RWPE2 (cell line): ENCODE results near the gene CHPF.

Experiments
- ATAC-seq: fragments of 200-7000 bp; cut with Tn5 transposase; 3 replicates; pipeline ENCODE4 v1.9.1; 2021; ENCODE audit warnings: low read depth
- DNase-seq: peaks from one replicate; pipeline ENCODE4 v3.0.0-alpha.2; 2020; ENCODE audit warnings: low spot score
- H3K27ac ChIP-seq: fragments of 450-650 bp; 2 replicates; pipeline ENCODE4 v1.5.1; 2017; ENCODE audit warnings: mild to moderate bottlenecking; ENCODE audit not compliant: poor library complexity, severe bottlenecking
- H3K27me3 ChIP-seq: fragments of 250-450 bp; sonication (Bioruptor Pico); 2 replicates; pipeline ENCODE4 v1.5.1; 2021; ENCODE audit warnings: mild to moderate bottlenecking, moderate library complexity; ENCODE audit not compliant: insufficient read depth, poor library complexity, severe bottlenecking
- H3K36me3 ChIP-seq: fragments of 250-450 bp; sonication (Bioruptor Pico); 2 replicates; pipeline ENCODE4 v1.5.1; 2020; ENCODE audit warnings: low read depth, mild to moderate bottlenecking, moderate library complexity
- H3K4me1 ChIP-seq: fragments of 250-450 bp; sonication (Bioruptor Pico); 2 replicates; pipeline ENCODE4 v1.5.1; 2021; ENCODE audit warnings: mild to moderate bottlenecking, moderate library complexity; ENCODE audit not compliant: insufficient read depth, poor library complexity, severe bottlenecking
- H3K4me3 ChIP-seq: fragments of 250-450 bp; sonication (Bioruptor Pico); 2 replicates; pipeline ENCODE4 v1.5.1; 2021; ENCODE audit warnings: mild to moderate bottlenecking, moderate library complexity; ENCODE audit not compliant: severe bottlenecking
- H3K9me3 ChIP-seq: fragments of 250-450 bp; sonication (Bioruptor Pico); 2 replicates; pipeline ENCODE4 v1.5.1; 2021; ENCODE audit warnings: mild to moderate bottlenecking, moderate library complexity; ENCODE audit not compliant: severe bottlenecking
- CTCF ChIP-seq: fragments of 450-650 bp; IDR thresholded peaks from one replicate; pipeline ENCODE4 v1.5.1; 2017; ENCODE audit warnings: mild to moderate bottlenecking, moderate library complexity; ENCODE audit not compliant: poor library complexity, severe bottlenecking

The CHPF gene

GRCh38 chr2:219514196-219514761, 29.3 kb downstream of the CHPF start, which contains the start of gene ASIC4:
Gene ASIC4 (plus strand): TSS chr2:219514482. CDS start chr2:219514725, 243 bp downstream.
- H3K27ac ChIP-seq, result no peak within 1 kb of the TSS
- peaks cover 60% of the 10 kb centered on the region for H3K27me3 ChIP-seq
- H3K4me1 ChIP-seq, result no peaks in the 10 kb centered on the region
- no peak within 1 kb of the TSS for H3K4me3 ChIP-seq
- H3K9me3 ChIP-seq, result no peaks in the 10 kb centered on the region
- ATAC-seq (no peak), DNase-seq (no peak)
- no peak for TF ChIP-seq CTCF
- no peaks in the 10 kb centered on the region for H3K36me3 ChIP-seq

- Histone ChIP-seq H3K27me3 (peaks cover 60% of the 10 kb centered on the region), H3K9me3 (no peaks in the 10 kb centered on the region), H3K27ac (no peak overlapping the region), H3K4me1 (no peaks in the 10 kb centered on the region), H3K4me3 (no peak overlapping the region), H3K36me3 (no peaks in the 10 kb centered on the region)
- ATAC-seq, result no peak
- no peak for TF ChIP-seq CTCF
- no peak for DNase-seq
Observed at GRCh38 chr2:219513787-219514186, 29.8 kb downstream of the CHPF start.

- Histone ChIP-seq H3K4me3 (no peak overlapping the region), H3K27me3 (peaks cover 60% of the 10 kb centered on the region), H3K36me3 (no peaks in the 10 kb centered on the region), H3K9me3 (no peaks in the 10 kb centered on the region), H3K27ac (no peak overlapping the region), H3K4me1 (no peaks in the 10 kb centered on the region)
- DNase-seq (no peak), ATAC-seq (no peak)
- TF ChIP-seq CTCF, result no peak
Observed at GRCh38 chr2:219512524-219513216, 30.9 kb downstream of the CHPF start.

GRCh38 chr2:219511547-219512325, 31.9 kb downstream of the CHPF start:
- no peaks in the 10 kb centered on the region for H3K36me3 ChIP-seq
- peaks cover 60% of the 10 kb centered on the region for H3K27me3 ChIP-seq
- no peak overlapping the region for H3K4me3 ChIP-seq
- DNase-seq (no peak), ATAC-seq (no peak)
- no peak for TF ChIP-seq CTCF
- H3K4me1 ChIP-seq, result no peaks in the 10 kb centered on the region
- no peak overlapping the region for H3K27ac ChIP-seq
- H3K9me3 ChIP-seq, result no peaks in the 10 kb centered on the region
